GM19463 (cell line): Measurements from ENCODE around the gene ZNF337.
"Not testable (repeated sequence)": the region's sequence is repeated elsewhere in the genome, so short reads cannot be mapped to it uniquely, and the experiment has no call there.

Experiments used
- ATAC-seq: cut with Tn5 transposase; IDR thresholded peaks from one replicate; pipeline ENCODE4 v1.9.1; 2021; ENCODE audit warnings: mild to moderate bottlenecking, moderate library complexity; ENCODE audit not compliant: unreplicated experiment

Gene ZNF337

GRCh38 chr20:25696371-25697131, at the start of gene ZNF337:
ZNF337 (minus strand) TSS chr20:25696853; CDS start chr20:25686417, 10,436 bp downstream.
- ATAC-seq = peak; percentile 92

DNA sequence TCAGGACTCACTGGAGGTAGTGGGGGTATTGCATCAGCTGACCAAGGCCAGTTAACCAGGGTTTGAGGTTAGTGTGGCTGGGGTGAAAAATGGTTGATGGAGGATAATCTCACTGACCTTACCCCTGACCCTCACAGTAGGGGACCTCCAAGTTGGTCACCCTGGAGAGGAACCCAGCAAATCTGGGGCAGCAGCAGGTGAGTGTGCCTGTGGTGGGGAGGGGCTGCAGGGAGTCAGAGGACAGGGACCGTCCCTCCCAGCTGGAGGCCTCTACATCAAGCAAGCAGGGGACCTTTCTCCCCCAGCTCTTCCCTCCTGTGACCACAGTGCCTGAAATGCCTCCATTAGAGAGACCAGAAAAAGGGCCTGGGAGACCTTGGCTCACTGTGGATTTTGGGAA, 49.1 kb upstream of the ZNF337 start:
- no peak for ATAC-seq

- ATAC-seq = no peak
Observed at GRCh38 chr20:25745100-25745499, 48.4 kb upstream of the ZNF337 start.

DNA sequence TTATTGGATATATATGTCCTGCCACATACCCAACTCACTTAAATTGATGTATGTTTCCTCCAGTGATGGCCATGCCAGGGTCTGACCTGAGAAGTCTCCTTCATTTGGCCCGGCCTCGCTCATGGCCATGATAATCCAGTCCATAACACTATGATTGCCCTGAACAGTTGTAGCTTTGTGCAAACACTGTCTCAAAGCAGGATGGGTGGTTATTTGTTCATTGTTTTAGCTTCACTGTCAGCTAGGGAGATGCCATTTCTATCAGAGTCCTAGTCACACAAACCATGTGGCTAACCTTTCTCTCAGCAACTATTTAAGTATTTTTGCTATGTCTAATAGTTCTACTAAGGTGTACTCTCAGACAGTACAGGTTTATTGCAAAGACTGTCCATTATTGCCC, 47.6 kb upstream of the ZNF337 start:
- no peak for ATAC-seq

- no peak for ATAC-seq
Observed at GRCh38 chr20:25741088-25741487, 44.4 kb upstream of the ZNF337 start.

- ATAC-seq = no peak
Observed at GRCh38 chr20:25739615-25740320, 43.1 kb upstream of the ZNF337 start.

GRCh38 chr20:25738198-25738597, 41.5 kb upstream of the ZNF337 start:
- ATAC-seq = no peak

DNA sequence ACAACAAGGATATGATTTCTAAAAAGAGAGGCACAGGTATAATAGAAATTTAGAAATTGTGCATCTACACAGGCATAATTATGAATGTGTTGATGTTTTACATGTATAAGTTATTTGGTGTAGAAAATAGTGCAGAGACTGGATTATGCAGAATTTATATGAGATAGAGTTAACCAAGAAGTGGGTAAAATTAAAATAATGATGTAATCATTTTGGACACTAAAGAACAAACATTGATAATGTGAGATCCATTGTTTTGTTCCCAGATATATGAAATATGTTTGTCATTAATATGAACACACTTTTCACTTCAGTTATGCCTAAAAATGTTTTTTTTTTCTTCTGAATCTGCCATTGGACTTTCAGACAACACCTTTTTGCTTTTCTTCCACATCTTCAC, 37.2 kb upstream of the ZNF337 start:
- ATAC-seq = no peak

DNA sequence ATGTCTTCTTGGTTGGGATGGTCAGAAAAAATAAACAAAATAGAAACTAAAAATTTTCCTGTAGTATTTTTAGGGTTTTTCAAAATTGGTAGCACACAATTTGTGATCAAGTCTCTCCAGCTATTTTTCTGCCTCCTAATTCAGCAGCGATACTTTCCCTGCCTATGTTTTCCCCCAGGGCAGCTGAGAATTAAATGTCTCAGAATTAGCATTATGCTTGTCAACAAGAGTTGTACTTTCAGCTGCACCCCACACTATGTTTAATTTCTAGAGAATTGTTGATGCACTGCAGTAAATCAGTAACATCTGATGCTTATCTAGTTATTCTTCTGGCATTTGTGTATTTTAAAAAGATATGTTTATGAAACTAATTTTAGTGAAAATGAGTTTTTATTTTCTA, 34.2 kb upstream of the ZNF337 start:
- no peak for ATAC-seq

DNA sequence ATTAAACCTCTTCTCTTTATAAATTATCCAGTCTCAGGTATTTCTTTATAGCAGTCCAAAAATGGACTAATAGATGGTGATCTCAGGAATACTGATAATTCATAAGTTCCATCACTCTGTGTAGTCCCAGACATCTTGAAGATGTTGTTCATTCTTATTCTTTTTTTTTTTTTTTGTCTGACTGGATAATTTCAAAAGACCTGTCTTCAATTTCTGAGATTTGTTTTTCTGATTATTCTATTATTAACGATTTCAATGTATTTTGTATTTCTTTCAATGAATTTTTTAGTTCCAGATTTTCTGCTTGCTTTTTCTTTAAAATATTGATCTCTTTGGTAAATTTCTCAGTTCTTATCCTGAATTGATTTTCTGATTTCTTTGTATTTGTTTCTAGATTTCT, 29.7 kb upstream of the ZNF337 start:
- ATAC-seq = no peak

GRCh38 chr20:25725639-25726038, 29.0 kb upstream of the ZNF337 start:
- no peak for ATAC-seq

- ATAC-seq = no peak
Observed at GRCh38 chr20:25723975-25724374, 27.3 kb upstream of the ZNF337 start.

GRCh38 chr20:25720285-25720684, 23.6 kb upstream of the ZNF337 start:
- no peak for ATAC-seq

DNA sequence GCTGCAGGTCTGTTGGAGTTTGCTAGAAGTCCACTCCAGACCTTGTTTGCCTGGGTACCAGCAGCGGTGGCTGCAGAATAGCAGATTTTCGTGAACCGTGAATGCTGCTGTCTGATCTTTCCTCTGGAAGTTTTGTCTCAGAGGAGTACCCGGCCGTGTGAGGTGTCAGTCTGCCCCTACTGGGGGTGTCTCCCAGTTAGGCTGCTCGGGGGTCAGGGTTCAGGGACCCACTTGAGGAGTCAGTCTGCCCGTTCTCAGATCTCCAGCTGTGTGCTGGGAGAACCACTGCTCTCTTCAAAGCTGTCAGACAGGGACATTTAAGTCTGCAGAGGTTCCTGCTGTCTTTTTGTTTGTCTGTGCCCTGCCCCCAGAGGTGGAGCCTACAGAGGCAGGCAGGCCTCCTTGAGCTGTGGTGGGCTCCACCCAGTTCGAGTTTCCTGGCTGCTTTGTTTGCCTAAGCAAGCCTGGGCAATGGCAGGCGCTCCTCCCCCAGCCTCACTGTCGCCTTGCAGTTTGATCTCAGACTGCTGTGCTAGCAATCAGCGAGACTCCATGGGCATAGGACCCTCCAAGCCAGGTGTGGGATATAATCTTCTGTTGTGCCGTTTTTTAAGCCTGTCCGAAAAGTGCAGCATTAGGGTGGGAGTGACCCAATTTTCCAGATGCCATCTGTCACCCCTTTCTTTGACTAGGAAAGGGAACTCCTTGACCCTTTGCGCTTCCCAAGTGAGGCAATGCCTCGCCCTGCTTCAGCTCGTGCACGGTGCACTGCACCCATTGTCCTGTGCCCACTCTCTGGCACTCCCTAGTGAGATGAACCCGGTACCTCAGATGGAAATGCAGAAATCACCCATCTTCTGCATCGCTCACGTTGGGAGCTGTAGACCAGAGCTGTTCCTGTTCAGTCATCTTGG, 22.5 kb upstream of the ZNF337 start:
- ATAC-seq = not testable (repeated sequence)

DNA sequence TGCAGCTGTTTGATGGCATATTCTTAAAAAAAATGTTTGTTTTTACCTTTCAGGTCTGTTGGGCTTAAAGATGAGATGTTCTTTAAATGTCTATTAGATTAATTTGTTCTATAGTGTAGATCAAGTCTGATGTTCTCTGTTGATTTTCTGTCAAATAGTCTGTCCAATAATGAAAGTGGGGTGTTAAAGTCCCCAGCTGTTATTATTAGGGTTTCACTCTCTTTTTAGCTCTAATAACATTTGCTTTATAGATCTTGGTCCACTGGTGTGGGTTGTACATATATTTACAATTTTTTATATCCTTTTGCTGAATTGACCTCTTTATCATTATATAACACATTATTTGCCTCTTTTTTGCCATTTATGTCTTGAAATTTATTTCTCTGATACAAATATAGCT, 11.0 kb upstream of the ZNF337 start:
- no peak for ATAC-seq

- ATAC-seq = peak; percentile 81
Observed at GRCh38 chr20:25706793-25707192, 10.1 kb upstream of the ZNF337 start.

DNA sequence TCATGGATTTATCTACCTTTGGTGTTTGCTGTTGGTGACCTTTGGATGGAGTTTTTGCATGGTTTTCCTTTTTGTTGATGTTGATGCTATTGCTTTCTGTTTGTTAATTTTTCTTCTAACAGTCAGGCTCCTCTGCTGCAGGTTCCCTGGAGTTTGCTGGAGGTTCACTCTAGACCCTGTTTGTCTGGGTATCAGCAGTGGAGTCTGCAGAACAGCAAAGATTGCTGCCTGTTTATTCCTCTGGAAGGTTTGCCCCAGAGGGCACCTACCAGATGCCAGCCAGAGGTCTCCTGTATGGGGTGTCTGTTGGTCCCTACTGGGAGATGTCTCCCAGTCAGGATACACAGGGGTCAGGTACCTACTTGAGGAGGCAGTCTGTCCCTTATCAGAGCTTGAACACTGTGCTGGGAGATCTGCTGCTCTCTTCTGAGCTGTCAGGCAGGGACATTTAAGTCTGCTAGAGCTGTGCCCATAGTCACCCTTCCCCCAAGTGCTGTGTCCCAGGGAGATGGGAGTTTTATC, 9.2 kb upstream of the ZNF337 start:
- ATAC-seq = no peak

DNA sequence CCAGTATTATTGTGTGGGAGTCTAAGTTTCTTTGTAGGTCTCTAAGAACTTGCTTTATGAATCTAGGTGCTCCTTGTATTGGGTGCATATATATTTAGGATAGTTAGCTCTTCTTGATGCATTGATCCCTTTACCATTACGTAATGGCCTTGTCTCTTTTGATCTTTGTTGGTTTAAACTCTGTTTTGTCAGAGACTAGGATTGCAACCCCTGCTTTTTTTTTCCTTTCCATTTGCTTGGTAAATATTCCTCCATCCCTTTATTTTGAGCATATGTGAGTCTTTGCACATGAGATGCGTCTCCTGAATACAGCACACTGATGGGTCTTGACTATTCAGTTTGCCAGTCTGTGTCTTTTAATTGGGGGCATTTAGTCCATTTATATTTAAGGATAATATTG, 7.7 kb upstream of the ZNF337 start:
- ATAC-seq = not testable (repeated sequence)

DNA sequence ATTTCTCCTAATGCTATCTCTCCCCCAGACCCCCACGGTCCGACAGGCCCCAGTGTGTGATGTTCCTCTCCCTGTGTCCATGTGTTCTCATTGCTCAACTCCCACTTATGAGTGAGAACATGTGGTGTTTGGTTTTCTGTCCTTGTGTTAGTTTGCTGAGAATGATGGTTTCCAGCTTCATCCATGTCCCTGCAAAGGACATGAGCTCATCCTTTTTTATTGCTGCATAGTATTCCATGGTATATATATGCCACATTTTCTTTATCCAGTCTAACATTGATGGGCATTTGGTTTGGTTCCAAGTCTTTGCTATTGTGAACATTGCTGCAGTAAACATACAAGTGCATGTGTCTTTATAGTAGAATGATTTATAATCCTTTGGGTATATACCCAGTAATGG, 4.2 kb upstream of the ZNF337 start:
- not testable (repeated sequence) for ATAC-seq

- no peak for ATAC-seq
Observed at GRCh38 chr20:25699914-25700313, 3.3 kb upstream of the ZNF337 start.

- ATAC-seq = no peak
Observed at GRCh38 chr20:25697132-25697446, 436 bp upstream of the ZNF337 start.
